GM12878 (cell line): ENCODE measurements around the gene NKD1. TPM values are rescaled to one million over a fixed set of nuclear protein-coding genes. Genes with fewer than 3 reads are reported as not detected.

Source experiments
- ATAC-seq: fragments of 200-7000 bp; cut with Tn5 transposase; 3 replicates; pipeline ENCODE4 v1.9.1; 2020; ENCODE audit warnings: mild to moderate bottlenecking, moderate library complexity
- BruUV-seq: library from RNA; stranded (reverse); fragments of 400-500 nt; replicated peaks from 2 replicates; lab custom pipeline; 2021; lab: Mats Ljungman, UMichigan
- CTCF ChIA-PET: fragments of 300-600 bp; sonication (Branson Sonifier 250); formaldehyde crosslinking; extraction: SDS; loops from one replicate; lab custom pipeline; 2021; ENCODE audit warnings: inconsistent platforms; lab: Yijun Ruan, JAX
- POLR2A ChIA-PET: fragments of 350-600 bp; formaldehyde crosslinking; extraction: SDS; loops from one replicate; lab custom pipeline; 2021; ENCODE audit warnings: inconsistent platforms; lab: Charles Lee
- RAD21 ChIA-PET: fragments of 300-600 bp; sonication (Branson Sonifier 250); formaldehyde crosslinking; loops from one replicate; lab custom pipeline; 2023; ENCODE audit warnings: antibody characterized with exemption; ENCODE audit not compliant: unreplicated experiment; lab: Charles Lee
- SMC1A ChIA-PET: fragments of 300-600 bp; sonication (Branson Sonifier 250); formaldehyde crosslinking; loops from one replicate; lab custom pipeline; 2023; ENCODE audit not compliant: unreplicated experiment, uncharacterized antibody; lab: Charles Lee
- DNase-seq: peaks from one replicate; pipeline ENCODE4 v3.0.0-alpha.2; 2011; ENCODE audit warnings: low read depth, low spot score
- FAIRE-seq: peaks from 3 replicates; lab custom pipeline; 2011; peaks lifted over from hg19 to GRCh38; lab: Jason Lieb, UNC
- H2AFZ ChIP-seq: 2 replicates; pipeline ENCODE4 v1.6.0; 2011; ENCODE audit warnings: low read depth, low read length, control low read depth; ENCODE audit not compliant: control insufficient read depth
- H3K27ac ChIP-seq: 2 replicates; pipeline ENCODE4 v1.5.1; 2011; ENCODE audit warnings: control low read depth; ENCODE audit not compliant: control insufficient read depth, insufficient read depth
- H3K27me3 ChIP-seq, 2 experiments: replicated peaks in 1 of 2; 2 replicates each; pipeline versions ENCODE4 v1.6.0 to v1.6.1; 2011; ENCODE audit warnings: low read length in 1 of 2; ENCODE audit not compliant: control insufficient read depth in 2 of 2, insufficient read depth in 2 of 2
- H3K36me3 ChIP-seq, 2 experiments: 2 replicates each; pipeline ENCODE4 v1.5.1; 2011; ENCODE audit warnings: low read length in 1 of 2; ENCODE audit not compliant: control insufficient read depth in 2 of 2, insufficient read depth in 2 of 2
- H3K4me1 ChIP-seq: 2 replicates; pipeline ENCODE4 v1.6.1; 2011; ENCODE audit warnings: mild to moderate bottlenecking, low read length, moderate library complexity, mixed read lengths; ENCODE audit not compliant: control insufficient read depth, insufficient read depth
- H3K4me2 ChIP-seq: 2 replicates; pipeline ENCODE4 v1.6.0; 2011; ENCODE audit warnings: control low read depth; ENCODE audit not compliant: control insufficient read depth, insufficient read depth
- H3K4me3 ChIP-seq: fragments of 200-600 bp; sonication (generic); 2 replicates; pipeline ENCODE4 v1.5.1; 2016
- H3K79me2 ChIP-seq: 2 replicates; pipeline ENCODE4 v1.6.0; 2011; ENCODE audit warnings: low read length; ENCODE audit not compliant: control insufficient read depth, insufficient read depth
- H3K9ac ChIP-seq: 2 replicates; pipeline ENCODE4 v1.8.0; 2011; ENCODE audit warnings: low read length, control low read depth, mixed read lengths; ENCODE audit not compliant: control insufficient read depth, insufficient read depth
- H3K9me3 ChIP-seq: replicated peaks from 3 replicates; pipeline ENCODE4 v1.5.1; 2011; ENCODE audit warnings: mild to moderate bottlenecking, low read length; ENCODE audit not compliant: control insufficient read depth, insufficient read depth
- H4K20me1 ChIP-seq: 2 replicates; pipeline ENCODE4 v1.6.0; 2011; ENCODE audit not compliant: control insufficient read depth, insufficient read depth
- BACH1 ChIP-seq: fragments of 450-650 bp; IDR thresholded peaks from 2 replicates; pipeline ENCODE4 v1.6.1; 2017; ENCODE audit warnings: mild to moderate bottlenecking, borderline replicate concordance
- BCL3 ChIP-seq: IDR thresholded peaks from 2 replicates; pipeline ENCODE4 v1.6.1; 2011; ENCODE audit warnings: borderline replicate concordance, low read depth, mild to moderate bottlenecking, moderate library complexity, low read length; ENCODE audit not compliant: insufficient read depth, poor library complexity, severe bottlenecking
- BHLHE40 ChIP-seq, 2 experiments: fragments of 450-650 bp in 1 of 2; IDR thresholded peaks; 2 replicates each; pipeline ENCODE4 v1.6.1; 2011 to 2017; ENCODE audit warnings: low read depth in 2 of 2, borderline replicate concordance in 1 of 2, improper control_type of control experiment in 1 of 2, low read length in 1 of 2, mild to moderate bottlenecking in 1 of 2
- CHD2 ChIP-seq: IDR thresholded peaks from 2 replicates; pipeline ENCODE4 v1.6.1; 2011; ENCODE audit warnings: low read depth, low read length, improper control_type of control experiment, borderline replicate concordance
- CHD4 ChIP-seq: fragments of 200-600 bp; sonication (generic); IDR thresholded peaks from 2 replicates; pipeline ENCODE4 v1.6.1; 2016; ENCODE audit warnings: mild to moderate bottlenecking
- ESRRA ChIP-seq: IDR thresholded peaks from 2 replicates; pipeline ENCODE4 v1.6.1; 2012; ENCODE audit warnings: mild to moderate bottlenecking, low read length, improper control_type of control experiment
- IRF4 ChIP-seq: IDR thresholded peaks from 2 replicates; pipeline ENCODE4 v1.6.1; 2011; ENCODE audit warnings: low read depth, low read length
- JUND ChIP-seq: IDR thresholded peaks from 2 replicates; pipeline ENCODE4 v1.6.1; 2012; ENCODE audit warnings: low read depth, mild to moderate bottlenecking, low read length, improper control_type of control experiment, moderate library complexity
- MTA3 ChIP-seq: IDR thresholded peaks from 2 replicates; pipeline ENCODE4 v1.6.1; 2012; ENCODE audit warnings: low read length, inconsistent platforms, borderline replicate concordance
- MYC ChIP-seq: IDR thresholded peaks from 2 replicates; pipeline ENCODE4 v1.6.1; 2011; ENCODE audit warnings: mild to moderate bottlenecking, low read length, moderate library complexity, inconsistent platforms; ENCODE audit not compliant: insufficient read depth, insufficient replicate concordance, insufficient read length, severe bottlenecking
- NFXL1 ChIP-seq: fragments of 450-650 bp; IDR thresholded peaks from 2 replicates; pipeline ENCODE4 v1.6.1; 2017; ENCODE audit warnings: antibody characterized with exemption, mild to moderate bottlenecking, borderline replicate concordance
- NFYB ChIP-seq: IDR thresholded peaks from 2 replicates; pipeline ENCODE4 v1.6.1; 2011; ENCODE audit warnings: low read depth, mild to moderate bottlenecking, low read length, improper control_type of control experiment, moderate library complexity; ENCODE audit not compliant: insufficient read depth
- RAD51 ChIP-seq: fragments of 450-650 bp; IDR thresholded peaks from 2 replicates; pipeline ENCODE4 v1.6.1; 2016; ENCODE audit warnings: moderate library complexity, mild to moderate bottlenecking, inconsistent platforms
- SREBF1 ChIP-seq: IDR thresholded peaks from 2 replicates; pipeline ENCODE4 v1.6.1; 2012; ENCODE audit warnings: mild to moderate bottlenecking, low read length
- SUZ12 ChIP-seq: fragments of 200-600 bp; sonication (generic); IDR thresholded peaks from one replicate; pipeline ENCODE4 v1.6.1; 2018; ENCODE audit warnings: antibody characterized with exemption, mild to moderate bottlenecking; ENCODE audit not compliant: unreplicated experiment
- TCF3 ChIP-seq: IDR thresholded peaks from 2 replicates; pipeline ENCODE4 v1.6.1; 2012; ENCODE audit warnings: low read depth, mild to moderate bottlenecking, low read length, borderline replicate concordance; ENCODE audit not compliant: insufficient read depth
- ZNF274 ChIP-seq: IDR thresholded peaks from one replicate; pipeline ENCODE4 v1.8.0; 2011; ENCODE audit not compliant: insufficient read length, insufficient read depth
- WGBS: methylation state at CpG from one replicate; pipeline ENCODE4 v1.1.6; 2016; ENCODE audit warnings: low lambda C conversion rate; ENCODE audit not compliant: insufficient replicate concordance, insufficient coverage; ENCODE audit errors: missing lambda C conversion rate; 5-methylcytosine and 5-hydroxymethylcytosine counted together
- in situ Hi-C: fragments of 300-500 bp; cut with MboI; formaldehyde crosslinking; loops from 9 replicates; pipeline ENCODE4 v1.14.3; 2018; ENCODE audit warnings: mixed read lengths
- intact Hi-C: fragments of 100-400 bp; cut with micrococcal nuclease; formaldehyde crosslinking; loops from one replicate; pipeline ENCODE4 v1.14.2; 2022; ENCODE audit not compliant: unreplicated experiment
- polyA plus RNA-seq, 11 experiments: library from polyadenylated mRNA; depleted of rRNA in 4 of 11; unstranded in 6 of 11; stranded (reverse) in 5 of 11; fragments of >200 nt; fragmentation: Nextera tagmentation in 4 of 11; fragmentation: Illumina TruSeq in 1 of 11; extraction: Ambion mirVana in 4 of 11; extraction: Trizol in 1 of 11; gene quantifications; 1 replicate in 1 of 11; 2 replicates in 10 of 11; pipeline versions ENCODE4 v1.2.1 to v1.2.3, GENCODE V29; 2011 to 2016; ENCODE audit warnings: inconsistent platforms in 2 of 11, missing spikeins in 2 of 11, low read depth in 1 of 11
- total RNA-seq, 4 experiments: library from RNA; depleted of rRNA in 3 of 4; stranded (reverse); fragments of >200 nt in 3 of 4; fragmentation: Illumina TruSeq in 1 of 4; extraction: Trizol in 1 of 4; gene quantifications; 2 replicates each; pipeline versions ENCODE4 v1.2.1 to v1.2.3, GENCODE V29; 2013 to 2021
- TF ChIP-seq, protein P1 (sequence below): fragments of 450-650 bp; IDR thresholded peaks from 2 replicates; pipeline ENCODE4 v1.6.1; 2016; ENCODE audit warnings: mild to moderate bottlenecking
- TF ChIP-seq, protein P2 (sequence below): IDR thresholded peaks from 2 replicates; pipeline ENCODE4 v1.6.1; 2012; ENCODE audit warnings: low read depth, low read length, improper control_type of control experiment

Gene NKD1
- total and polyA plus RNA-seq, 10 of the 15 experiments (the other 5 are each of a cell fraction or from before 2014, with no cell fraction given), result under 0.01 to 0.49 (median 0.04) TPM; not detected in 2

GRCh38 chr16:50552476-50553101, 4.4 kb downstream of the NKD1 start:
- no peak overlapping the region for H3K9ac ChIP-seq
- peaks cover 0 to 3% of the 10 kb centered on the region in 2 experiments; a peak in 2 of 4 replicates for H3K27me3 ChIP-seq
- no peak overlapping the region for H3K27ac ChIP-seq
- DNase-seq (no peak), FAIRE-seq (no peak), ATAC-seq (no peak)
- H4K20me1 ChIP-seq, result no peaks in the 10 kb centered on the region
- H3K4me1 ChIP-seq, result no peaks in the 10 kb centered on the region
- no peaks in the 10 kb centered on the region for H3K36me3 ChIP-seq
- intact Hi-C loops (no loop called here), in situ Hi-C loops (no loop called here)
- H3K4me3 ChIP-seq, result no peak overlapping the region
- BruUV-seq, result no TSS peak
- RAD21 ChIA-PET, result no interaction called here
- TF ChIP-seq, protein P1, sequence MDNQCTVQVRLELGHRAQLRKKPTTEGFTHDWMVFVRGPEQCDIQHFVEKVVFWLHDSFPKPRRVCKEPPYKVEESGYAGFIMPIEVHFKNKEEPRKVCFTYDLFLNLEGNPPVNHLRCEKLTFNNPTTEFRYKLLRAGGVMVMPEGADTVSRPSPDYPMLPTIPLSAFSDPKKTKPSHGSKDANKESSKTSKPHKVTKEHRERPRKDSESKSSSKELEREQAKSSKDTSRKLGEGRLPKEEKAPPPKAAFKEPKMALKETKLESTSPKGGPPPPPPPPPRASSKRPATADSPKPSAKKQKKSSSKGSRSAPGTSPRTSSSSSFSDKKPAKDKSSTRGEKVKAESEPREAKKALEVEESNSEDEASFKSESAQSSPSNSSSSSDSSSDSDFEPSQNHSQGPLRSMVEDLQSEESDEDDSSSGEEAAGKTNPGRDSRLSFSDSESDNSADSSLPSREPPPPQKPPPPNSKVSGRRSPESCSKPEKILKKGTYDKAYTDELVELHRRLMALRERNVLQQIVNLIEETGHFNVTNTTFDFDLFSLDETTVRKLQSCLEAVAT, result no peak
- TF ChIP-seq MYC (no peak), ZNF274 (no peak), IRF4 (no peak), CHD2 (no peak), SREBF1 (no peak), RAD51 (no peak), ESRRA (no peak), SUZ12 (no peak), NFYB (no peak), NFXL1 (no peak), CHD4 (no peak), JUND (no peak), MTA3 (no peak), TCF3 (no peak), BCL3 (no peak), BACH1 (no peak), BHLHE40 (IDR thresholded peaks at IDR 0.05; ENCODE audit: borderline replicate concordance in 1 of 2, low read depth in 2 of 2, low read length in 1 of 2) (no peak)
- TF ChIP-seq, protein P2, sequence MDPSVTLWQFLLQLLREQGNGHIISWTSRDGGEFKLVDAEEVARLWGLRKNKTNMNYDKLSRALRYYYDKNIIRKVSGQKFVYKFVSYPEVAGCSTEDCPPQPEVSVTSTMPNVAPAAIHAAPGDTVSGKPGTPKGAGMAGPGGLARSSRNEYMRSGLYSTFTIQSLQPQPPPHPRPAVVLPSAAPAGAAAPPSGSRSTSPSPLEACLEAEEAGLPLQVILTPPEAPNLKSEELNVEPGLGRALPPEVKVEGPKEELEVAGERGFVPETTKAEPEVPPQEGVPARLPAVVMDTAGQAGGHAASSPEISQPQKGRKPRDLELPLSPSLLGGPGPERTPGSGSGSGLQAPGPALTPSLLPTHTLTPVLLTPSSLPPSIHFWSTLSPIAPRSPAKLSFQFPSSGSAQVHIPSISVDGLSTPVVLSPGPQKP, result no peak
- SMC1A ChIA-PET, result no interaction called here
- WGBS, result 83% methylated on average over 7 of the region's 7 CpGs
- H3K9me3 ChIP-seq, result no peaks in the 10 kb centered on the region
- POLR2A ChIA-PET, result no interaction called here
- no peaks in the 10 kb centered on the region for H3K79me2 ChIP-seq
- no peak overlapping the region for H2AFZ ChIP-seq
- CTCF ChIA-PET, result interaction anchor here (1.3 kb wide), 1 partner anchor 254 kb away, joined by 3 read pairs; no protein-coding TSS in a partner anchor
- no peak overlapping the region for H3K4me2 ChIP-seq
